Testis (tissue), 3 donors: ENCODE measurements around the gene MYO1D. TPM values are rescaled to one million over a fixed set of nuclear protein-coding genes. Genes with fewer than 3 reads are reported as not detected.

Experiments used
- DNase-seq: peaks from one replicate; pipeline ENCODE4 v3.0.0-alpha.2; 2019
- H3K27ac ChIP-seq, 2 donors: fragments of 200-600 bp; sonication (generic); one replicate each; pipeline ENCODE4 v1.5.1; 2019
- H3K27me3 ChIP-seq: fragments of 200-600 bp; sonication (generic); one replicate; pipeline ENCODE4 v1.5.1; 2019
- H3K36me3 ChIP-seq: fragments of 200-600 bp; sonication (generic); one replicate; pipeline ENCODE4 v1.5.1; 2017; ENCODE audit warnings: low read depth; ENCODE audit errors: missing control alignments
- H3K4me1 ChIP-seq: fragments of 200-600 bp; sonication (generic); one replicate; pipeline ENCODE4 v1.5.1; 2019
- H3K4me3 ChIP-seq, 2 donors: fragments of 200-600 bp; sonication (generic); one replicate each; pipeline ENCODE4 v1.5.1; 2017 to 2019
- H3K9me3 ChIP-seq: fragments of 200-600 bp; sonication (generic); one replicate; pipeline ENCODE4 v1.5.1; 2017
- CTCF ChIP-seq, 3 experiments: fragments of 450-650 bp in 2 of 3; fragments of 200-600 bp in 1 of 3; sonication (generic) in 1 of 3; IDR thresholded peaks; one replicate each; pipeline ENCODE4 v1.5.1; 2016 to 2019; ENCODE audit warnings: antibody characterized with exemption in 3 of 3, mild to moderate bottlenecking in 2 of 3, moderate library complexity in 1 of 3
- POLR2A ChIP-seq: fragments of 450-650 bp; IDR thresholded peaks from one replicate; pipeline ENCODE4 v1.6.1; 2017; ENCODE audit warnings: antibody characterized with exemption, mild to moderate bottlenecking, moderate library complexity
- WGBS, 2 donors: methylation state at CpG; one replicate each; pipeline ENCODE4 v1.1.5; 2018; 5-methylcytosine and 5-hydroxymethylcytosine counted together
- intact Hi-C: fragments of 100-400 bp; cut with DNase I; formaldehyde crosslinking; loops from one replicate; pipeline ENCODE4 v1.15.1; 2023; ENCODE audit warnings: low total_unique reads
- polyA plus RNA-seq: library from polyadenylated mRNA; stranded (reverse); fragments of 350-450 nt; fragmentation: Illumina TruSeq; extraction: RNeasy Lipid Tissue Mini Kit (QIAGEN cat#74804); gene quantifications from one replicate; pipeline ENCODE4 v1.2.3, GENCODE V29; 2014; ENCODE audit warnings: low read depth, low replicate concordance; ENCODE audit not compliant: insufficient read depth
- total RNA-seq, 2 donors: library from RNA; depleted of rRNA; stranded (reverse); fragments of >200 nt; gene quantifications; one replicate each; pipeline ENCODE4 v1.2.3, GENCODE V29; 2016

Gene MYO1D
- total and polyA plus RNA-seq, 3 donors from 2014 or later: 29.5 to 34.1 (median 33.6) TPM

GRCh38 chr17:32496395-32497073 lies 380.4 kb downstream of the MYO1D start:
- peaks cover 10% of the 10 kb centered on the region for H3K4me1 ChIP-seq
- TF ChIP-seq POLR2A: no peak
- no peak for TF ChIP-seq CTCF (IDR thresholded peaks at IDR 0.05)
- no peak for DNase-seq

GRCh38 chr17:32495359-32496231 lies 381.3 kb downstream of the MYO1D start:
- intact Hi-C loops: no loop called here
- Histone ChIP-seq H3K4me1 (peaks cover 10% of the 10 kb centered on the region), H3K27ac (no peak overlapping the region), H3K9me3 (no peaks in the 10 kb centered on the region), H3K4me3 (no peak overlapping the region), H3K36me3 (no peaks in the 10 kb centered on the region), H3K27me3 (no peaks in the 10 kb centered on the region)
- 39 to 55% methylated on average over 8 to 45 of the region's 45 CpGs for WGBS, 2 donors
- TF ChIP-seq POLR2A: no peak
- TF ChIP-seq CTCF (IDR thresholded peaks at IDR 0.05): no peak
- no peak for DNase-seq

More at GRCh38 chr17:32496395-32497073, 380.4 kb downstream of the MYO1D start:
- WGBS, 2 donors: 88 to 92% methylated on average over 16 of the region's 16 CpGs
- Histone ChIP-seq H3K4me3 (no peak overlapping the region), H3K9me3 (no peaks in the 10 kb centered on the region), H3K27ac (no peak overlapping the region), H3K27me3 (no peaks in the 10 kb centered on the region), H3K36me3 (no peaks in the 10 kb centered on the region)
- intact Hi-C loops: no loop called here

- Histone ChIP-seq H3K4me1 (peaks cover 10% of the 10 kb centered on the region), H3K36me3 (no peaks in the 10 kb centered on the region), H3K4me3 (no peak overlapping the region), H3K9me3 (no peaks in the 10 kb centered on the region), H3K27ac (no peak overlapping the region), H3K27me3 (no peaks in the 10 kb centered on the region)
- WGBS, 2 donors: 90% methylated on average over 17 to 34 of the region's 34 CpGs
- no peak for TF ChIP-seq POLR2A
- no peak for TF ChIP-seq CTCF (IDR thresholded peaks at IDR 0.05)
- DNase-seq: no peak
- intact Hi-C loops: no loop called here
Measured at GRCh38 chr17:32494621-32495358, 382.1 kb downstream of the MYO1D start.

DNA sequence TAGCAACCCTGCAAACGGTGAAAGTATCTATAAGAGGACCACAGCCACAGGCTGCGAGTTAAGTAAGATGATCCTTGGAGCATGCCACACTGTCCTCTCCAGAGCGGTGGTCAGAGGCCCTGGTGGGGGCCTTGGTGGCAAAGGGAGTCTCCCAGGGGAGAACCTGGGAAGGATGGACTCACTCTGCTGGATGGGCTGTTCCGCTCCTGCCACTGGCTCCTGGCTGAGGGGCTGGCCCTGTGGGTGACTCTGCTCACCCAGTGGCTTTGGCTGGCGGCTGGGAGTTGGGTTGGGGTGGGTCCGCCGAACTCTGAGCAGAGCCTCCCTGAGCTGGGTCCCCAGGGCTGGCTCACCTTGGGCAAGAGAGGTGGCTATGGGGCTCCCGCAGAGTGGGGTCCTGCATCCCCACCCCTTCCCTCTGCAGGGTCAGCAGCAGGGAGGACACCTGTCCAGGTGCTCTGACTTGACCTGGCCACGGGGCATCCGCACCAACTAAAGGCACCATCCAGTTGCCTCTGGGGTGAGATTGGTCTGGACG lies 382.9 kb downstream of the MYO1D start:
- H3K4me1 ChIP-seq: peaks cover 10% of the 10 kb centered on the region
- no peak overlapping the region for H3K27ac ChIP-seq
- WGBS, 2 donors: 91 to 96% methylated on average over 6 to 11 of the region's 11 CpGs
- TF ChIP-seq CTCF (IDR thresholded peaks at IDR 0.05) (no peak), POLR2A (no peak)
- no peak for DNase-seq
- no peaks in the 10 kb centered on the region for H3K27me3 ChIP-seq
- no peaks in the 10 kb centered on the region for H3K36me3 ChIP-seq
- intact Hi-C loops: no loop called here
- H3K4me3 ChIP-seq: no peak overlapping the region
- no peaks in the 10 kb centered on the region for H3K9me3 ChIP-seq
